Esophagus muscularis mucosa (tissue), 4 donors: ENCODE data around the gene TNFSF8.

Experiments used
- EP300 ChIP-seq: sonication (generic); formaldehyde crosslinking; IDR thresholded peaks from one replicate; pipeline ENCODE4 v1.6.1; 2017; ENCODE audit warnings: antibody characterized with exemption
- POLR2A ChIP-seq: fragments of 450-650 bp; IDR thresholded peaks from one replicate; pipeline ENCODE4 v1.6.1; 2017; ENCODE audit warnings: antibody characterized with exemption, moderate library complexity, mild to moderate bottlenecking, low read depth
- POLR2AphosphoS5 ChIP-seq, 2 donors: sonication (generic); formaldehyde crosslinking; IDR thresholded peaks; one replicate each; pipeline ENCODE4 v1.6.1; 2017; ENCODE audit warnings: antibody characterized with exemption in 2 of 2
- TF ChIP-seq, protein P1 (sequence below), 3 experiments: fragments of 200-600 bp in 2 of 3; fragments of 450-650 bp in 1 of 3; sonication (generic) in 2 of 3; IDR thresholded peaks; one replicate each; pipeline ENCODE4 v1.5.1; 2017 to 2019; ENCODE audit warnings: antibody characterized with exemption in 3 of 3, mild to moderate bottlenecking in 2 of 3, moderate library complexity in 1 of 3

GRCh38 chr9:114954956-114955582 is 24.7 kb upstream of the TNFSF8 start:
- no peak for TF ChIP-seq POLR2A
- TF ChIP-seq, protein P1, sequence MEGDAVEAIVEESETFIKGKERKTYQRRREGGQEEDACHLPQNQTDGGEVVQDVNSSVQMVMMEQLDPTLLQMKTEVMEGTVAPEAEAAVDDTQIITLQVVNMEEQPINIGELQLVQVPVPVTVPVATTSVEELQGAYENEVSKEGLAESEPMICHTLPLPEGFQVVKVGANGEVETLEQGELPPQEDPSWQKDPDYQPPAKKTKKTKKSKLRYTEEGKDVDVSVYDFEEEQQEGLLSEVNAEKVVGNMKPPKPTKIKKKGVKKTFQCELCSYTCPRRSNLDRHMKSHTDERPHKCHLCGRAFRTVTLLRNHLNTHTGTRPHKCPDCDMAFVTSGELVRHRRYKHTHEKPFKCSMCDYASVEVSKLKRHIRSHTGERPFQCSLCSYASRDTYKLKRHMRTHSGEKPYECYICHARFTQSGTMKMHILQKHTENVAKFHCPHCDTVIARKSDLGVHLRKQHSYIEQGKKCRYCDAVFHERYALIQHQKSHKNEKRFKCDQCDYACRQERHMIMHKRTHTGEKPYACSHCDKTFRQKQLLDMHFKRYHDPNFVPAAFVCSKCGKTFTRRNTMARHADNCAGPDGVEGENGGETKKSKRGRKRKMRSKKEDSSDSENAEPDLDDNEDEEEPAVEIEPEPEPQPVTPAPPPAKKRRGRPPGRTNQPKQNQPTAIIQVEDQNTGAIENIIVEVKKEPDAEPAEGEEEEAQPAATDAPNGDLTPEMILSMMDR (IDR thresholded peaks at IDR 0.05) = no peak
- TF ChIP-seq POLR2AphosphoS5 (IDR thresholded peaks at IDR 0.05) = no peak
- TF ChIP-seq EP300 = no peak
